ENCODE measurements around the gene OR10A4. TPM values are rescaled to one million over a fixed set of nuclear protein-coding genes. Genes with fewer than 3 reads are reported as not detected.
"Not testable (repeated sequence)": the region's sequence is repeated elsewhere in the genome, so short reads cannot be mapped to it uniquely, and the experiment has no call there.

Gene OR10A4
- total RNA-seq, 6 experiments from 2014 or later = not detected

DNA sequence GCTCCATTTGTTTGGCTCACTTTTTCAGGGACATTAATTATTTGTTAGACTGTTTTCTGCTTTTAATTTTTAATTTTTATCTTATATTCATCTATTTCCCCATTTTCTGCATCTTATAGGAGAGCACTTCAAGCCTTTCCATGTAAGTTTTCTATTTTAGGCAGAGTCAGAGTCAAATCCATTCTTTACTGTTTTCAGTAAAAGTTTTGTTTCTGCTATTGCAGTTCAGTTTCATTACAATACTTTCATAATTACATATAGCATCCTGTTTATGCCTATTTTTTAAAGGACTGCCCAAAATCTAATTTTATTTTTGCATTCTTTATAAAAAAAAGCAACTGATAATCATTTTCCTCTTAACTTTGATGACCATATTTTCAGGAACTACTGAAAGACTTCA lies 34.7 kb upstream of the OR10A4 start:
- H3K4me3 ChIP-seq = no peak overlapping the region
- no peaks in the 10 kb centered on the region for H3K4me1 ChIP-seq
- ATAC-seq (no peak), DNase-seq (no peak)
- H3K27ac ChIP-seq = no peak overlapping the region
- TF ChIP-seq, protein P1, sequence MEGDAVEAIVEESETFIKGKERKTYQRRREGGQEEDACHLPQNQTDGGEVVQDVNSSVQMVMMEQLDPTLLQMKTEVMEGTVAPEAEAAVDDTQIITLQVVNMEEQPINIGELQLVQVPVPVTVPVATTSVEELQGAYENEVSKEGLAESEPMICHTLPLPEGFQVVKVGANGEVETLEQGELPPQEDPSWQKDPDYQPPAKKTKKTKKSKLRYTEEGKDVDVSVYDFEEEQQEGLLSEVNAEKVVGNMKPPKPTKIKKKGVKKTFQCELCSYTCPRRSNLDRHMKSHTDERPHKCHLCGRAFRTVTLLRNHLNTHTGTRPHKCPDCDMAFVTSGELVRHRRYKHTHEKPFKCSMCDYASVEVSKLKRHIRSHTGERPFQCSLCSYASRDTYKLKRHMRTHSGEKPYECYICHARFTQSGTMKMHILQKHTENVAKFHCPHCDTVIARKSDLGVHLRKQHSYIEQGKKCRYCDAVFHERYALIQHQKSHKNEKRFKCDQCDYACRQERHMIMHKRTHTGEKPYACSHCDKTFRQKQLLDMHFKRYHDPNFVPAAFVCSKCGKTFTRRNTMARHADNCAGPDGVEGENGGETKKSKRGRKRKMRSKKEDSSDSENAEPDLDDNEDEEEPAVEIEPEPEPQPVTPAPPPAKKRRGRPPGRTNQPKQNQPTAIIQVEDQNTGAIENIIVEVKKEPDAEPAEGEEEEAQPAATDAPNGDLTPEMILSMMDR (IDR thresholded peaks at IDR 0.05) = no peak
- TF ChIP-seq POLR2A (IDR thresholded peaks at IDR 0.05) = no peak
- no peaks in the 10 kb centered on the region for H3K36me3 ChIP-seq
- intact Hi-C loops (cut with DNase I) = no loop called here
- H3K27me3 ChIP-seq = peaks cover 0 to 5% of the 10 kb centered on the region in 2 donors
- no peaks in the 10 kb centered on the region for H3K9me3 ChIP-seq

DNA sequence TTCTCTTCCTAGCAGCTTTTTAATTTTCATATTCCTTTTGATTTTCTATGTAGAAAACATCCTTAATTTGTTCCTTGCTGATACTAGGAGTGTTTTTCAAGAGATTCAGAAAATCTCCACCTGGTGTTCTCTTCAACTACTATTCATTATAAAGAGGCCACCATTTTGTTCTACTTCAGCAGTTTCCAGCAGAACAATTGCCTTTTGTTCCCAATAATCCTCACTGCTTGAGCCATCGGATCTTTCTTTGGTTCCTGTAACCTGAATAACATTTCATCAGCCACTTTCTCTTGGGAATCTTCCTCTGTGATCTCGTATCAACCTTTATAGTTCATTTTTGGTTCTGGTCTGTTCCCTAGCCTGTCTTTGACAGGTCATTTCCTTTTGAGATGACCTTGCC lies 32.8 kb upstream of the OR10A4 start:
- WGBS (ENCODE audit: insufficient coverage, low coverage, low lambda C conversion rate, missing lambda C conversion rate) = 44% methylated on average over 2 of the region's 2 CpGs
- TF ChIP-seq, protein P1 (IDR thresholded peaks at IDR 0.05) = no peak
- no peak for TF ChIP-seq POLR2A (IDR thresholded peaks at IDR 0.05)
- ATAC-seq (no peak), DNase-seq (no peak)
- intact Hi-C loops (cut with DNase I) = no loop called here
- Histone ChIP-seq H3K4me1 (no peaks in the 10 kb centered on the region), H3K27ac (no peak overlapping the region), H3K36me3 (no peaks in the 10 kb centered on the region), H3K9me3 (no peaks in the 10 kb centered on the region), H3K27me3 (peaks cover 0 to 5% of the 10 kb centered on the region in 2 donors), H3K4me3 (no peak overlapping the region)

DNA sequence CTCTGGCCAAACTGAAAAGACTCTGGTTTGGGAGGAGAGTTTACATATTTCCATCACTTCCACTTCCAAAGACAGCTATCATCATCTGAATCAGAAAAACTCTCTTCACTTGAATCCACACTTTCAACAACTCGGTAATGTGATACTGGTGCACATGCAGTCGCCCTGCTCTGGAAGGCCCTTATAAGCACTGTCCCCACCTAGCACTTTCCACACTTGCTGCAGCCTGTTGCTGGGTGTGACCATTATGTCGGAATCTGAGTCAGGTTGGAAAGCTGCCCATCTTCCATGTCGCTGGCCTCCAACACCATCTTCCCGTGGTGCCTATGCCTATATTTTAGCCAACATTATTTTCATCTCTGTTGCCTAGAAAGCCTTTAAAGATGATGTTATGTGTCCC lies 32.1 kb upstream of the OR10A4 start:
- WGBS (ENCODE audit: insufficient coverage, low coverage, low lambda C conversion rate, missing lambda C conversion rate) = 72% methylated on average over 4 of the region's 5 CpGs
- Histone ChIP-seq H3K27me3 (peaks cover 0 to 5% of the 10 kb centered on the region in 2 donors), H3K4me3 (no peak overlapping the region), H3K9me3 (no peaks in the 10 kb centered on the region), H3K36me3 (no peaks in the 10 kb centered on the region), H3K4me1 (no peaks in the 10 kb centered on the region), H3K27ac (no peak overlapping the region)
- ATAC-seq (no peak), DNase-seq (no peak)
- TF ChIP-seq POLR2A (IDR thresholded peaks at IDR 0.05) = no peak
- TF ChIP-seq, protein P1 (IDR thresholded peaks at IDR 0.05) = no peak
- intact Hi-C loops (cut with DNase I) = no loop called here

DNA sequence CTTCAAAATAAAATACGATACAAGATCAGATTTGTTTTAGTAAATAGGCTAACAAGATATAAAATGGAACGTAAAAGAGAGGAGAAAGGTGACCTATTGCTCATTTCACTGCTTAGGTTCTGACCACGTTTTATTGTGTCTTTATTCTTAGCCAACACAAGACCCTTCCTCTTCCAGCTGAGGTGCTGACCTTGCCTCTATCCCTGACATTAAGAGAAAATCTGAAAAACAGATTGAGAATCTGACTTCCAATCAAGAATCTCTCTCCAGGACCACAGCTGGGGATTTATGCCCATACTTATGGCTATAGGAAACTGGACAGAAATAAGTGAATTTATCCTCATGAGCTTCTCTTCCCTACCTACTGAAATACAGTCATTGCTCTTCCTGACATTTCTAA lies 31.0 kb upstream of the OR10A4 start, which contains the start of gene OR10A5:
Gene OR10A5 (plus strand): TSS at position 301 of the 400 bp plus-strand sequence. CDS start 0 bp downstream, at position 301.
- H3K27ac ChIP-seq = no peak within 1 kb of the TSS
- DNase-seq (no peak), ATAC-seq (no peak)
- intact Hi-C loops (cut with DNase I) = no loop called here
- H3K9me3 ChIP-seq = no peaks in the 10 kb centered on the region
- no peak within 1 kb of the TSS for H3K4me3 ChIP-seq
- TF ChIP-seq POLR2A (IDR thresholded peaks at IDR 0.05) = no peak
- TF ChIP-seq, protein P1 (IDR thresholded peaks at IDR 0.05) = no peak
- H3K36me3 ChIP-seq = no peaks in the 10 kb centered on the region
- peaks cover 0 to 5% of the 10 kb centered on the region in 2 donors for H3K27me3 ChIP-seq
- 38% methylated on average over 3 of the region's 3 CpGs for WGBS (ENCODE audit: insufficient coverage, low coverage, low lambda C conversion rate, missing lambda C conversion rate)
- H3K4me1 ChIP-seq = no peaks in the 10 kb centered on the region

DNA sequence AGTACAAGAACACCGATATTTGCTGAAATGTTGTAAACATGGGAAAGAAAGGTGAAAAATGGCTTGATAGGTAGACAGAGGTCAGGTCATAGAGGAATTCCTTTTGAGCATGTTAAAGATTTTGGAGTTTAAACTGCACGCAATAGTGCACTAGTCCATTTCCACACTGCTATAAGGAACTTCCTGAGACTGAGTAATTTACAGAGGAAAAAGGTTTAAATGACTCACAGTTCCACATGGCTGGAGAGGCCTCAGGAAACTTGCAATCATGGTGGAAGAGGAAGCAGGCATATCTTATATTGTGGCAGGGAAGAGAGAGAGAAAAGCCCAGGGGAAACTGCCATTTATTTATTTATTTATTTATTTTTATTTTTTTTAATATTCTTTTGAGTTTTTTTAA lies 25.9 kb upstream of the OR10A4 start:
- H3K4me3 ChIP-seq = no peak overlapping the region
- no peaks in the 10 kb centered on the region for H3K9me3 ChIP-seq
- ATAC-seq (no peak), DNase-seq (no peak)
- intact Hi-C loops (cut with DNase I) = no loop called here
- H3K27ac ChIP-seq = no peak overlapping the region
- no peaks in the 10 kb centered on the region for H3K36me3 ChIP-seq
- no peaks in the 10 kb centered on the region for H3K4me1 ChIP-seq
- 72% methylated on average over 2 of the region's 2 CpGs for WGBS (ENCODE audit: insufficient coverage, low coverage, low lambda C conversion rate, missing lambda C conversion rate)
- no peaks in the 10 kb centered on the region for H3K27me3 ChIP-seq
- no peak for TF ChIP-seq POLR2A (IDR thresholded peaks at IDR 0.05)
- TF ChIP-seq, protein P1 (IDR thresholded peaks at IDR 0.05) = no peak

DNA sequence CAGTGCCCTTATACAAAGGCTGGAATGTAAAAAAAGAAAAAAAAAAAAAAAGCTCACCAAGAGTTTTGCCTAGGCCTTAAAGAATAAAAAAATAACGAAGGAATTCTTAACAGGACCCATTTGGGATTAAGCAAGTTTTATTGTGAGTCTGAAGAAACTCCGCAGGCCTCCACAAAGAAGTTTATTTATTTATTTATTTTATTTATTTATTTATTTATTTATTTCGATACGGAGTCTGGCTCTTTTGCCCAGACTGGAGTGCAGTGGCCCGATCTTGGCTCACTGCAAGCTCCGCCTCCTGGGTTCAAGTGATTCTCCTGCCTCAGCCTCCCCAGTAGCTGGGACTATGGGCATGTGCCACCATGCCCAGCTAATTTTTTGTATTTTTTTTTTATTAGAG lies 21.6 kb upstream of the OR10A4 start:
- H3K36me3 ChIP-seq; intact Hi-C loops (cut with DNase I); H3K27ac ChIP-seq; H3K4me1 ChIP-seq; H3K4me3 ChIP-seq; H3K27me3 ChIP-seq; DNase-seq; ATAC-seq; H3K9me3 ChIP-seq: not testable (repeated sequence)
- 89% methylated on average over 6 of the region's 6 CpGs for WGBS (ENCODE audit: insufficient coverage, low coverage, low lambda C conversion rate, missing lambda C conversion rate)
